ENCODE data around the gene YES1.
"Not testable (repeated sequence)": the region's sequence is repeated elsewhere in the genome, so short reads cannot be mapped to it uniquely, and the experiment has no call there.

YES1 gene

DNA sequence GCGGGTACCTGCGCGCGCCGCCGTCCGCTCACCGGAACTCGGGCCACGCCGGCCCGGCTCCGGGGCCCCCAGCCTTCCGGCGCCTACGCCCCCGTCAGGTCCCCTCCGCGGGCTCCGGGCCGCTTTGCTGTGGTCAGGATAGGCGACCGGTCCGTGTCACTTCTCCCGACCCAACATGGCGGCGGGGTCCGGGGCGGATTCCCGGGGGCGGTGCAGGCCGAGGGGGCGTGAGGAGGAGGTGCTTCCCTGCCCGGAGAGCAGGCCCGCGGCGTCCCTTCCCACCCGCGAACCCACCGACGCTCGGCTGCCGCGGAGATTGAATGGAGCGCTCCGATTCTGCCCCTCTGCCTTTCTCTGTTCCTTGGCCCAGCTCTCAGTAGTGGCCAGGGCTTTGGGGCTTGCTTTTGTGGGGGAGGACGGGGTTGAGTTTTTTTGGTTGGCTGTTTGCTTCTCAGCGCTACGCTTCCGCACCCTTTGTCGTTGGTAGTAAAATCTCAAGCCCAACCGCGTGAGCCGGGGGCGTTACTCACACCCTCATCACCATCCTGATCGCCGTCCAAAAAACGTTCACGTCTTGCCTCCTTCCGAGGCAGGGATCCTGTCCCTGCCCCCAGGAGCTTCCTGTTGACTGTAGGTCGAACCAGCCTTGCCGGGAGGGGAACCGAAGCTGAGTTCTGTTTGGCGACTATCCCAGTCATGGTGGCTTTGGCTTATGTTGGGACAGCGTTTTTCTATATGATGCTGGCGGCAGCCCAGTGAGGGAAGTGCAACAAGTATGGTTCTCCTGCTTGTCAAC, 532 bp upstream of the YES1 start:
- peak overlapping the region; percentile 89 for H3K27ac ChIP-seq
- no peak for TF ChIP-seq ZFX (IDR thresholded peaks at IDR 0.05)
- TF ChIP-seq, protein P1, sequence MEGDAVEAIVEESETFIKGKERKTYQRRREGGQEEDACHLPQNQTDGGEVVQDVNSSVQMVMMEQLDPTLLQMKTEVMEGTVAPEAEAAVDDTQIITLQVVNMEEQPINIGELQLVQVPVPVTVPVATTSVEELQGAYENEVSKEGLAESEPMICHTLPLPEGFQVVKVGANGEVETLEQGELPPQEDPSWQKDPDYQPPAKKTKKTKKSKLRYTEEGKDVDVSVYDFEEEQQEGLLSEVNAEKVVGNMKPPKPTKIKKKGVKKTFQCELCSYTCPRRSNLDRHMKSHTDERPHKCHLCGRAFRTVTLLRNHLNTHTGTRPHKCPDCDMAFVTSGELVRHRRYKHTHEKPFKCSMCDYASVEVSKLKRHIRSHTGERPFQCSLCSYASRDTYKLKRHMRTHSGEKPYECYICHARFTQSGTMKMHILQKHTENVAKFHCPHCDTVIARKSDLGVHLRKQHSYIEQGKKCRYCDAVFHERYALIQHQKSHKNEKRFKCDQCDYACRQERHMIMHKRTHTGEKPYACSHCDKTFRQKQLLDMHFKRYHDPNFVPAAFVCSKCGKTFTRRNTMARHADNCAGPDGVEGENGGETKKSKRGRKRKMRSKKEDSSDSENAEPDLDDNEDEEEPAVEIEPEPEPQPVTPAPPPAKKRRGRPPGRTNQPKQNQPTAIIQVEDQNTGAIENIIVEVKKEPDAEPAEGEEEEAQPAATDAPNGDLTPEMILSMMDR (conservative IDR thresholded peaks at IDR 0.05): no peak

DNA sequence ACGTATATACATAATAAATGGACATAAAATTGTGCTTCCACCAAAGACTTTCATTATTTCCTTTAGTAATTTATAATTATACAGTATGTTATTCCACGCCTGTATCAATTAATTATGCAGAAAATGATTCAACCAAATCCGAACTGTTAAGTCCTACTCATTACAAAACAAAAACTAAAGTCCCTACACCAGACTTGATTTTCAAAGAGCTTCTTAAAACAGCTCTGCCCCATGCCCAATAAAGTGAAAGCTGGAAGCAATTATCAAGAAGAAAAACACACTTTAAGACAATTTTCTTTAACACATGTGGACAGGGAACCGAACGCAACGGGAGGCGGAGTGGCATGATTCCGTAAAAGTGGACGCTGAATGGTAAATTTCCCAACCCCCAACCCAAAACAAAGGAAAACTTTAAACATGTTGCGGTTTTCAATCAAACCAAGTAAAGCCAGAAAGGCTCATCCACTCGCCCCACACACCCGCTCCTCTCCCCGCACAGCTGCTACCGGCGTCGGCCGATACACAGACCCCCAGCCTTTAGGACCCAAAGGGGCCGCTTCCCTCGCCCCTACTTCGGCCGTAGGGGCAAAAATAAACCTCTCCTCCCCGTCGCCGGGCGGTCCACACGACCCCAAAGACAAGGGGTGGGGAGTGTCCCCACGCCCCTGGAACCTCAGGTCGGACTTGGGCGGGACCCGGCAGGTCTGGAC, 705 bp downstream of the YES1 start:
- peak overlapping the region; percentile 89 for H3K27ac ChIP-seq
- no peak for TF ChIP-seq ZFX (IDR thresholded peaks at IDR 0.05)
- TF ChIP-seq, protein P1 (conservative IDR thresholded peaks at IDR 0.05): no peak

DNA sequence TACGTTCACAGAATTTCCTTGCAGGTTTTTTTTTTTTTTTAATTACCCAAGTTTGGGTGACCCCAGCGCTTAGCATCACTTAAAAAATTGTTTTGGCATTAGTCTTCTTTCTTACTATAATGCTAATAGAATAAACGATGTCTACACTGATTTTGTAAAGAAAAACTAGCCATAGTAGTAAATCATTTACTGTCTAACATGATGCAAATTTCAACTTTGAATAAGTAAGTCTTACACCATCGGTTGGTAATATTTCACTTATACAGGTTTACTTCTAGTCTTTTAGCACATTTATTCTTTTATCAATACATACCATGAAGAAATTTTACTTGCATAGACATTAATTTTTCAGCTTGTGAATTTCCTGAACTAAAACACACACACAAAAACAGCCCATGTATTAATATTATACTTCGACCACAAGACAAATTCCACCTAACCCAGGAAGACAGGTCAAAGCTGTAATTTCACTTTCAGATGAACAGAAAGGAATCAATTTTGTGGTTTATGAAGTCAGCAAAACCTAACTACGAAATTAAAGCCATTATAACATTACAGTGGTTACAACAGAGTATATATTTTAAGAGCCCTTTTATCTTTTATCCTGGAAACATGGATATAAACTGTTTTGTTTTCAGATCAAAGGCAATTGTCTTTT, 1.9 kb downstream of the YES1 start:
- no peak overlapping the region for H3K27ac ChIP-seq

DNA sequence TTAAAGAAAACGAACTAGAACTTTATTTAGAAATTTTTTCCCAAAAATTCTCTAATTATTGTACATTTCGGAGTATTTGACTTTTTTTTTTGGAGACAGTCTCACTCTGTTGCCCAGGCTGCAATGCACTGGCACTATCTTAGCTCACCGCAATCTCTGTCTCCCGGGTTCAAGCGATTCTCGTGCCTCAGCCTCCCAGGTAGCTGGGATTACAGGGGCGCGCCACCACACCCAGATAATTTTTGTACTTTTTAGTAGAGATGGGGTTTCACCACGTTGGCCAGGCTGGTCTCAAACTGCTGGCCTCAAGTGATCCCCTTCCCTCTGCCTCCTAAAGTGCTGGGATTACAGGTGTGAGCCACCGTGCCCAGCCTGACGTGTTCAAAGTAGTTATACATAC, 2.8 kb downstream of the YES1 start:
- not testable (repeated sequence) for H3K27ac ChIP-seq

More for the DNA sequence above, 1.9 kb downstream of the YES1 start:
- TF ChIP-seq, protein P1 (conservative IDR thresholded peaks at IDR 0.05): no peak
- TF ChIP-seq ZFX (IDR thresholded peaks at IDR 0.05): no peak

DNA sequence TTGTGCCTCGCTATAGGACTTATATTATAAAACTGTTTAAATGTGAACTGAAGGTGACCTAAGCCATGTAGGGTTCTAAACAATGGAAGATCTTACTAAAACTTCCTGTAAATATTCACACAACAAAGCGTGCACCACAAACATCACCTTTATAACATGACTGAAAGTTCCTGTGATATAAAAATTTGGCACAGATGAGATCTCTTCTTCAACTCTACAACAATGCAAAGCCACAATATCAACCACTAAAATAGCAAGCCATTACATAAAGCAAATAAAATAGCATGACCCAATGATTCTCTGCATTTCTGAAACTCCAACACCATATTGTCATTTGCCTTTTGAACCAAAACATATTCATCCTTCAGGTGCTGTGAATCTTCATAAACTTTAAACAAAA, 3.5 kb downstream of the YES1 start:
- TF ChIP-seq ZFX (IDR thresholded peaks at IDR 0.05): no peak
- TF ChIP-seq, protein P1 (conservative IDR thresholded peaks at IDR 0.05): no peak

DNA sequence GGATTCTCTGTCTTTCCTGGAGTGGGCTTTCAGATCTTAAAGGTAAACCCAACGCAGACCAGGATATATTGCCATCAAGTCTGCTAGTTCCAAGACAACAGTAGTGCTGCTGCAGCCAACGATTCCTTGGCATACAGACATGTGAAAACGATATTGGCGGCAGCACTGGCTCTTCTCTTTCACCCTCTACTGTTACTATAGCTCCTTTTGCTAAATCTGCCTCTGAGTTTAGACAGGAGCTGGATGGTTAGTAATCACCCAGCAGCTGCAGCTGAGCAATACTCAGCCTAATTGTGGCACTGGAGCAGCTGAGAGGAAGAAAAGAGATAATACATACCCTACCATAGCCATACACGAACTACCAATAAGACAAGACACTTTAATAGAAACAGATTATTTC, 4.0 kb downstream of the YES1 start:
- no peak overlapping the region for H3K27ac ChIP-seq
- TF ChIP-seq, protein P1 (conservative IDR thresholded peaks at IDR 0.05): no peak
- TF ChIP-seq ZFX (IDR thresholded peaks at IDR 0.05): no peak

More for the DNA sequence above, 3.5 kb downstream of the YES1 start:
- H3K27ac ChIP-seq: no peak overlapping the region

DNA sequence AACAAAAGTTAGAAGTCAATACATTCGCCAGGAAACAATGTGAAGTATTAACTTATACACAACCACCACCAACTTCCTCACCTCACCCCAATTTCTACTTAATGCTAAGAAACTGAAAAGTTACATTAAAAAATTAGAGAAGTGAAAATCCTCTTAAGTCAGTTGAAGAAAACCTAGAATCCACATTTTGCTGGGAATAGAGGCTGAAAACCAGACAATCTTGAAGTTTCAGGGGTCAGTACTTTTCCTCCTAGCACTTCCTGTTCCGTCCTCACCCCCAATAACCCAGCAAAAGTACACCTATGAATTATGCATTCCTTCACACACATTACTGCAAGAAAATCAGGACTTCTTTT, 6.3 kb downstream of the YES1 start:
- no peak overlapping the region for H3K27ac ChIP-seq
- TF ChIP-seq, protein P1 (conservative IDR thresholded peaks at IDR 0.05): no peak
- no peak for TF ChIP-seq ZFX (IDR thresholded peaks at IDR 0.05)
